ENCODE results near the gene TVP23C.
"Not testable (repeated sequence)": the region's sequence is repeated elsewhere in the genome, so short reads cannot be mapped to it uniquely, and the experiment has no call there.

DNA sequence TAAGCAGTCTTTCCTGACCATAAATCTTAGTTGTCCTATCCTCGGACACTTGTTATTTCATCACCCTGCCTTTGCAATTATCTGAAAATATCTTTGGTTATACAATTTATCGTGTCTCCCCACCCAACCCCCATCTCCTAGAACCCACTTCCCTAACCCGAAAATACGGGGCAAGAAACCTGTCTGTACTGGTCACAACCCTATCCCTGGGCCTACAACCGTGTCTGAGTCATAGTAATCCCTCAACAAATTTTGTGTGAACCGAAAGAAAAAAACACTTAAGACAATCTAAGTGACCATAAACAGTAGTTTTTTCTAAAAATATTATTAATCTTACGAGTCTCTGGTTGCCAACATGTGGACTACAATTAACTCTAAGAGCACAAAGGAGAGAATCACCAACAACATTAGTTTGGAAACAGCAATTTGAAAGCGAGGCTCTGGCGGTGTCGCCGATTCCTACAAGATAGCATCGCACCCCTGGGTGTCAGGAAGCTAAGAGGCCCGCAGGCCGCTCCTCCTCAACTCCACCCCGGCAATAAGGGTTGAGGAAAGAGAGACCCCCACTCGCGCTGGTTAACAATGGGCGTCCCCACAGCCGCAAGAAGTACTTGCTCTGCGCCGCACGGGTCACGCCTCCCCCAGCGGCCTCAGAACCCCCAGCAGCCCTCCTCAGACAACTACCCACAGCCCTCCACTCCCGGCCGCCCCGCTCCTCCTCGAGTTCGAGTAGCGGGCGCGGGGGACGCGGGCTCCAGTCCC is 489 bp downstream of the TVP23C start:
- TF ChIP-seq POLR2AphosphoS5, POLR2A, POU2F2, SPI1 (IDR thresholded peaks at IDR 0.05; ENCODE audit: low read depth, low read length): not testable (repeated sequence)
